ENCODE measurements around the gene TRPM2. TPM values are rescaled to one million over a fixed set of nuclear protein-coding genes. Genes with fewer than 3 reads are reported as not detected.

Gene TRPM2
- total RNA-seq, 4 donors from 2014 or later: 1.0 to 3.3 (median 3.1) TPM

DNA sequence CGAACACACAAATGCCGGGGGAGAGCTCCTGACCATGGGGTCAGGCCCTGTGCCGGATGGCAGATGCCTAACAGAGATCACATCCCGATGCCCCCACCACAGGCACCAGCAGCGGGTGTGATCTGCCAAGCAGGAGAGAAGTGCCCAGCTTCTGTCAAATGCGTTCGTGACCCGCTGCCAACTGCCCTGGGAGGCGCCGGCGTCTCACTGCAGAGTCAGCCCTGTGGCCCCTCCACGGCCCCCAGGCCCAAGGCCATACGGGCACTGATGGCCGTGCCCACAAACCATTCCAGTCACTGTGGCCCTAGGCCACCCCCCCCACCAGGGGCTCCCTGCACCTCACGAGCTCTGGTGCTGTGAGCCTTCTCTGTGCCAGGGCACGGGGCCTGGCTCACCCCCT lies 22.2 kb upstream of the TRPM2 start:
- H3K4me1 ChIP-seq: no peaks in the 10 kb centered on the region
- no peaks in the 10 kb centered on the region for H3K9me3 ChIP-seq
- TF ChIP-seq EP300 (IDR thresholded peaks at IDR 0.05) (no peak), CTCF (IDR thresholded peaks at IDR 0.05) (no peak), POLR2A (IDR thresholded peaks at IDR 0.05) (no peak), POLR2AphosphoS5 (IDR thresholded peaks at IDR 0.05) (no peak)
- no peak overlapping the region for H3K27ac ChIP-seq
- ATAC-seq: no peak
- peaks cover 0 to 87% of the 10 kb centered on the region in 2 donors for H3K36me3 ChIP-seq
- H3K4me3 ChIP-seq: no peak overlapping the region
- 60% methylated on average over 2 of the region's 16 CpGs; no CpG with 5 or more reads in 1 of the 2 donors for whole genome bisulfite sequencing, 2 donors (ENCODE audit: low coverage in 1 of 2)
- no peaks in the 10 kb centered on the region for H3K27me3 ChIP-seq

GRCh38 chr21:44331650-44332307 lies 21.6 kb upstream of the TRPM2 start:
- WGBS, 2 donors (ENCODE audit: low coverage in 1 of 2): 62 to 80% methylated on average over 3 to 4 of the region's 20 CpGs
- TF ChIP-seq CTCF (IDR thresholded peaks at IDR 0.05) (no peak), EP300 (IDR thresholded peaks at IDR 0.05) (no peak), POLR2AphosphoS5 (IDR thresholded peaks at IDR 0.05) (no peak)
- H3K9me3 ChIP-seq: no peaks in the 10 kb centered on the region
- H3K27ac ChIP-seq: no peak overlapping the region
- no peak for ATAC-seq
- no peak overlapping the region for H3K4me3 ChIP-seq
- H3K27me3 ChIP-seq: no peaks in the 10 kb centered on the region
- H3K36me3 ChIP-seq: peaks cover 0 to 87% of the 10 kb centered on the region in 2 donors
- peaks cover 0 to 2% (median 0%) of the 10 kb centered on the region in 3 donors for H3K4me1 ChIP-seq

- peaks cover 0 to 85% of the 10 kb centered on the region in 2 donors for H3K36me3 ChIP-seq
- WGBS, 2 donors (ENCODE audit: low coverage in 1 of 2): 72% methylated on average over 9 of the region's 17 CpGs; no CpG with 5 or more reads in 1 of the 2 donors
- peaks cover 0 to 8% (median 0%) of the 10 kb centered on the region in 3 donors for H3K4me1 ChIP-seq
- no peak for TF ChIP-seq POLR2AphosphoS5 (IDR thresholded peaks at IDR 0.05)
- TF ChIP-seq EP300 (IDR thresholded peaks at IDR 0.05): no peak
- no peak for TF ChIP-seq CTCF (IDR thresholded peaks at IDR 0.05)
- TF ChIP-seq POLR2A (IDR thresholded peaks at IDR 0.05): no peak
- H3K9me3 ChIP-seq: no peaks in the 10 kb centered on the region
- H3K4me3 ChIP-seq: no peak overlapping the region
- no peak overlapping the region for H3K27ac ChIP-seq
- no peaks in the 10 kb centered on the region for H3K27me3 ChIP-seq
- no peak for ATAC-seq
These were observed 21.0 kb upstream of the TRPM2 start for GRCh38 chr21:44332383-44332782.

DNA sequence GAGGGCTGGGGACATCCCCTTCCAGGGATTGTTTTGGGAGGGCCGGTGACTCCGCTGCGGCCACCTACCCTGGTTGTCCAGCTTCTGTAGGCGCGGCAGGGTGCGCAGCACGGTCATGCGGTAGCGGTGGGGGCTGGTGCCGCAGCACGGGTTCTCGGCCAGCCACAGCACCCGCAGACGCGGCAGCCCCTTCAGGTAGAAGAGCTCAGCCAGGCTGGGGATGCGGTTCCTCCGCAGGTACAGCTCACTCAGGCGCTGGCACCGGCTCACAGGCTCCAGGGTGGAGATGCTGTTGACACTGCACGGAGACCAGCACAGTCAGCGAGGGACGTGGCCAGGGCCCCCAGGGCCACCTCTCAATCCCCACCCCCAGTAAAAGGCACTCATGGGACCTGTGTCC lies 20.5 kb upstream of the TRPM2 start:
- no peaks in the 10 kb centered on the region for H3K9me3 ChIP-seq
- peaks cover 0 to 14% (median 3%) of the 10 kb centered on the region in 3 donors for H3K4me1 ChIP-seq
- H3K36me3 ChIP-seq: peaks cover 0 to 79% of the 10 kb centered on the region in 2 donors
- 100% methylated on average over 9 of the region's 22 CpGs; no CpG with 5 or more reads in 1 of the 2 donors for WGBS, 2 donors (ENCODE audit: low coverage in 1 of 2)
- TF ChIP-seq POLR2A (IDR thresholded peaks at IDR 0.05) (no peak), EP300 (IDR thresholded peaks at IDR 0.05) (no peak), CTCF (IDR thresholded peaks at IDR 0.05) (no peak), POLR2AphosphoS5 (IDR thresholded peaks at IDR 0.05) (no peak)
- no peak overlapping the region for H3K4me3 ChIP-seq
- no peaks in the 10 kb centered on the region for H3K27me3 ChIP-seq
- H3K27ac ChIP-seq: no peak overlapping the region
- ATAC-seq: no peak
